Vagina (tissue), 2 donors: ENCODE measurements around the gene MAD2L1BP. TPM values are rescaled to one million over a fixed set of nuclear protein-coding genes. Genes with fewer than 3 reads are reported as not detected.

ENCODE experiments used
- DNase-seq, 2 donors: peaks; one replicate each; pipeline ENCODE4 v3.0.0-alpha.2; 2017; ENCODE audit errors: extremely low spot score in 2 of 2
- H3K27ac ChIP-seq: fragments of 200-600 bp; sonication (generic); one replicate; pipeline ENCODE4 v1.5.1; 2019
- H3K27me3 ChIP-seq: fragments of 200-600 bp; sonication (generic); one replicate; pipeline ENCODE4 v1.5.1; 2019
- H3K36me3 ChIP-seq, 2 donors: fragments of 200-600 bp; sonication (generic); one replicate each; pipeline ENCODE4 v1.5.1; 2017 to 2019
- H3K4me1 ChIP-seq: fragments of 200-600 bp; sonication (generic); one replicate; pipeline ENCODE4 v1.5.1; 2019
- H3K4me3 ChIP-seq, 2 donors: fragments of 200-600 bp; sonication (generic); 1 replicate in 1 of 2; 2 replicates in 1 of 2; pipeline ENCODE4 v1.5.1; 2016 to 2019
- H3K9me3 ChIP-seq: fragments of 200-600 bp; sonication (generic); one replicate; pipeline ENCODE4 v1.5.1; 2019
- POLR2A ChIP-seq, 2 donors: fragments of 450-650 bp; IDR thresholded peaks; one replicate each; pipeline ENCODE4 v1.6.1; 2017; ENCODE audit warnings: antibody characterized with exemption in 2 of 2, mild to moderate bottlenecking in 2 of 2, moderate library complexity in 2 of 2
- POLR2AphosphoS5 ChIP-seq, 2 donors: sonication (generic); formaldehyde crosslinking; IDR thresholded peaks; one replicate each; pipeline ENCODE4 v1.9.0; 2017; ENCODE audit warnings: antibody characterized with exemption in 2 of 2, mild to moderate bottlenecking in 2 of 2, low read depth in 1 of 2; ENCODE audit not compliant: insufficient read depth in 1 of 2
- intact Hi-C: fragments of 100-400 bp; cut with DNase I; formaldehyde crosslinking; loops from one replicate; pipeline ENCODE4 v1.15.1; 2023
- total RNA-seq: library from RNA; depleted of rRNA; stranded (reverse); fragments of >200 nt; gene quantifications from one replicate; pipeline ENCODE4 v1.2.3, GENCODE V29; 2016
- TF ChIP-seq, protein P1 (sequence below), 3 experiments: fragments of 450-650 bp in 2 of 3; fragments of 200-600 bp in 1 of 3; sonication (generic) in 1 of 3; IDR thresholded peaks; one replicate each; pipeline ENCODE4 v1.5.1; 2017 to 2019; ENCODE audit warnings: antibody characterized with exemption in 3 of 3, mild to moderate bottlenecking in 2 of 3, moderate library complexity in 2 of 3

Gene MAD2L1BP
- total RNA-seq, 1 donor from 2014 or later: 58.4 TPM

DNA sequence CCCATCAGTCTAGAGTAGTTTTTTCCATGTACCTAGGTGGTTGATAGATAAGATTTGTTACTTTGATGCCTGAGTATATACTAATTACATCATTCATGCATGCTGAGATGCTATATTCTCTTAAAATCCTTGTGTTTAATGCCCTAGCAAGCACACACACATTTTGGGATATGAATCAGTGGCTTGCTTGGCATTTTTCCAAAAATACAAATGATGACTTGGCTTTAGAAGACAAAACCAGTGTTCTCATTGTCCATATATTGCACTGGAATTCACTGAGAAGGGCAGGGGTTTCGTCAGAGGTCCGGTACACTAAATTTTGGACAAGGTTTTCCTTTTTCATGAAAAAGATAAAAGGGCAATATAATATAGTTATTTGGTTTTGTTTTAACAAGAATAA, 31.5 kb upstream of the MAD2L1BP start:
- DNase-seq: no peak
- TF ChIP-seq, protein P1, sequence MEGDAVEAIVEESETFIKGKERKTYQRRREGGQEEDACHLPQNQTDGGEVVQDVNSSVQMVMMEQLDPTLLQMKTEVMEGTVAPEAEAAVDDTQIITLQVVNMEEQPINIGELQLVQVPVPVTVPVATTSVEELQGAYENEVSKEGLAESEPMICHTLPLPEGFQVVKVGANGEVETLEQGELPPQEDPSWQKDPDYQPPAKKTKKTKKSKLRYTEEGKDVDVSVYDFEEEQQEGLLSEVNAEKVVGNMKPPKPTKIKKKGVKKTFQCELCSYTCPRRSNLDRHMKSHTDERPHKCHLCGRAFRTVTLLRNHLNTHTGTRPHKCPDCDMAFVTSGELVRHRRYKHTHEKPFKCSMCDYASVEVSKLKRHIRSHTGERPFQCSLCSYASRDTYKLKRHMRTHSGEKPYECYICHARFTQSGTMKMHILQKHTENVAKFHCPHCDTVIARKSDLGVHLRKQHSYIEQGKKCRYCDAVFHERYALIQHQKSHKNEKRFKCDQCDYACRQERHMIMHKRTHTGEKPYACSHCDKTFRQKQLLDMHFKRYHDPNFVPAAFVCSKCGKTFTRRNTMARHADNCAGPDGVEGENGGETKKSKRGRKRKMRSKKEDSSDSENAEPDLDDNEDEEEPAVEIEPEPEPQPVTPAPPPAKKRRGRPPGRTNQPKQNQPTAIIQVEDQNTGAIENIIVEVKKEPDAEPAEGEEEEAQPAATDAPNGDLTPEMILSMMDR (IDR thresholded peaks at IDR 0.05): no peak
- no peak for TF ChIP-seq POLR2A (IDR thresholded peaks at IDR 0.05)
- TF ChIP-seq POLR2AphosphoS5 (IDR thresholded peaks at IDR 0.05; ENCODE audit: insufficient read depth in 1 of 2, low read depth in 1 of 2): no peak

DNA sequence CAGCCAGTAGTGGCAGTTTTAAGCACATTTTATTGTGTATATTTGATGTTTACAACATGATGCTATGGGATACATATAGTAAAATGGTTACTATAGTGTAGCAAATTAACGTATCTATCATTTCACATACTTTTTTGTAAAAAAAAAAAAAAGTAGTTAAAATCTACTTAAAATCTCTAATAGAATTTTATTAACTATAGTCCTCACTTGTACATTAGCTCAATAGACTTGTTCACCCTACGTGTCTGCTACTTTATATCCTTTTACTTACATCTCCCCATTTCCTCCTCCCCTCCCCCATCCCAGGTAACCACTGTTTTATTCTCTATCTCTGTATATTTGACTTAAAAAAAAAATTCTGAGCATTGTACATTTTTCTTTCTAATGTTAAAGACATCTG, 29.6 kb upstream of the MAD2L1BP start:
- Histone ChIP-seq H3K4me1 (no peaks in the 10 kb centered on the region), H3K4me3 (no peak overlapping the region), H3K27me3 (no peaks in the 10 kb centered on the region), H3K36me3 (peaks cover 0 to 38% of the 10 kb centered on the region in 2 donors), H3K27ac (no peak overlapping the region), H3K9me3 (no peaks in the 10 kb centered on the region)
- intact Hi-C loops: no loop called here
- TF ChIP-seq, protein P1 (IDR thresholded peaks at IDR 0.05): no peak
- TF ChIP-seq POLR2A (IDR thresholded peaks at IDR 0.05): no peak
- TF ChIP-seq POLR2AphosphoS5 (IDR thresholded peaks at IDR 0.05; ENCODE audit: insufficient read depth in 1 of 2, low read depth in 1 of 2): no peak
- no peak for DNase-seq

More for the DNA sequence above, 31.5 kb upstream of the MAD2L1BP start:
- no peak overlapping the region for H3K4me3 ChIP-seq
- no peak overlapping the region for H3K27ac ChIP-seq
- H3K27me3 ChIP-seq: no peaks in the 10 kb centered on the region
- intact Hi-C loops: no loop called here
- H3K4me1 ChIP-seq: no peaks in the 10 kb centered on the region
- peaks cover 0 to 34% of the 10 kb centered on the region in 2 donors for H3K36me3 ChIP-seq
- H3K9me3 ChIP-seq: no peaks in the 10 kb centered on the region

DNA sequence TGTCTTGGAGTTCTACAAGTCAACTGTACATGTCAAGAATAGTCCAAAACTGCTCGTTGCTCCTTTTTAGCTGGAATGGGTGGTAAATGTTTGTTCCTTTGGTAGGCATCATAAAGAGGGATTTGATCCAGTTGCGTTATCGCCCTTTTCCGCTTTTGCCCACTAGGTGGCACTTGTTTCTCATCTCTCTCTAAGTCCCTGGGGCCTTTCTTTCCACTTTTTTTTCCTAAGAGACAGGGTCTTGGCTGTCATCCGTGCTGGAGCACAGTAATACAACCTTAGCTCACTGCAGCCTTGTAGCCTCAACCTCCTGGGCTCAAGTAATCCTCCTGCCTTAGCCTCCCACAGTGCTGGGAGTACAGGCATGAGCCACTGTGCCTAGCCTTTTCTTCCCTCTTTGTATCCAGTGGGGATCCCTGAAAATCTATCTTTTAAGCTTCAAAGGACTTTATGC, 27.3 kb upstream of the MAD2L1BP start:
- Histone ChIP-seq H3K36me3 (peaks cover 0 to 44% of the 10 kb centered on the region in 2 donors), H3K27me3 (no peaks in the 10 kb centered on the region), H3K9me3 (no peaks in the 10 kb centered on the region), H3K27ac (no peak overlapping the region), H3K4me1 (no peaks in the 10 kb centered on the region), H3K4me3 (no peak overlapping the region)
- intact Hi-C loops: no loop called here
- no peak for DNase-seq
- TF ChIP-seq, protein P1 (IDR thresholded peaks at IDR 0.05): peak; percentile 43 to 69 (median 63)
- TF ChIP-seq POLR2AphosphoS5 (IDR thresholded peaks at IDR 0.05; ENCODE audit: insufficient read depth in 1 of 2, low read depth in 1 of 2): no peak

DNA sequence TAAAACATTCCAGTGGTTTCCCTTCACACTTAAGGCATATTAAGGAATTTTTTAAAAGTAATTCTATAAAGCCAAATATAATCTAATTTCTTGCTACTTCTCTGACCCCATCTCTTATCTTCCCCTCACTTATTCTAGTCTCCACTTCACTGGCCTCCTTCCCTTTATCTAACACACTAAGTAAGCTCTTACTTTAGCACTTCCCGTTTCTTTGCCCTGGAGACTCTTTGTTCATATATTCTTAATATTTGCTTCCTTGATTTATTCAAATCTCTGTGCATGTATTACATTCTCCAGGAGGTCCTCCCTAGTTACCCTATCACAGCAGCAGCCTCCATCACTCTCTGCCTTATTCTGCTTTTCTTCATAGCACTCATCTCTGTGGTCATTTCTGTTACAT, 26.8 kb upstream of the MAD2L1BP start:
- no peak for TF ChIP-seq POLR2A (IDR thresholded peaks at IDR 0.05)
- no peak for TF ChIP-seq POLR2AphosphoS5 (IDR thresholded peaks at IDR 0.05; ENCODE audit: insufficient read depth in 1 of 2, low read depth in 1 of 2)
- TF ChIP-seq, protein P1 (IDR thresholded peaks at IDR 0.05): no peak
- intact Hi-C loops: no loop called here
- no peaks in the 10 kb centered on the region for H3K9me3 ChIP-seq
- H3K27me3 ChIP-seq: no peaks in the 10 kb centered on the region
- no peak overlapping the region for H3K4me3 ChIP-seq
- H3K36me3 ChIP-seq: peaks cover 0 to 48% of the 10 kb centered on the region in 2 donors
- H3K27ac ChIP-seq: no peak overlapping the region
- H3K4me1 ChIP-seq: no peaks in the 10 kb centered on the region
- DNase-seq: no peak

- Histone ChIP-seq H3K36me3 (peaks cover 0 to 48% of the 10 kb centered on the region in 2 donors), H3K27me3 (no peaks in the 10 kb centered on the region), H3K9me3 (no peaks in the 10 kb centered on the region), H3K4me3 (no peak overlapping the region), H3K27ac (no peak overlapping the region), H3K4me1 (no peaks in the 10 kb centered on the region)
- intact Hi-C loops: no loop called here
- DNase-seq: no peak
- TF ChIP-seq, protein P1 (IDR thresholded peaks at IDR 0.05): no peak
- TF ChIP-seq POLR2A (IDR thresholded peaks at IDR 0.05): no peak
- TF ChIP-seq POLR2AphosphoS5 (IDR thresholded peaks at IDR 0.05; ENCODE audit: insufficient read depth in 1 of 2, low read depth in 1 of 2): no peak
Measured at GRCh38 chr6:43609402-43609801, 26.2 kb upstream of the MAD2L1BP start.
